ENCODE data around the gene MAP2K3.
"Not testable (repeated sequence)": the region's sequence is repeated elsewhere in the genome, so short reads cannot be mapped to it uniquely, and the experiment has no call there.

Gene MAP2K3

GRCh38 chr17:21343061-21343949 lies 58.8 kb downstream of the MAP2K3 start:
- not testable (repeated sequence) for H3K4me1 ChIP-seq (ENCODE audit: control insufficient read depth, insufficient read depth, low read length); H3K27ac ChIP-seq (ENCODE audit: low read depth, low read length); H3K4me3 ChIP-seq (ENCODE audit: low read depth, low read length); H3K9ac ChIP-seq (ENCODE audit: low read length); H3K9me3 ChIP-seq (ENCODE audit: control insufficient read depth, insufficient read depth, low read depth, low read length); H3K36me3 ChIP-seq (ENCODE audit: control insufficient read depth, insufficient read depth, low read length); H3K27me3 ChIP-seq (ENCODE audit: control insufficient read depth, insufficient read depth, low read length)

- H3K4me3 ChIP-seq (ENCODE audit: low read depth, low read length); H3K27me3 ChIP-seq (ENCODE audit: control insufficient read depth, insufficient read depth, low read length); H3K36me3 ChIP-seq (ENCODE audit: control insufficient read depth, insufficient read depth, low read length); H3K9me3 ChIP-seq (ENCODE audit: control insufficient read depth, insufficient read depth, low read depth, low read length); H3K4me1 ChIP-seq (ENCODE audit: control insufficient read depth, insufficient read depth, low read length); H3K9ac ChIP-seq (ENCODE audit: low read length); H3K27ac ChIP-seq (ENCODE audit: low read depth, low read length): not testable (repeated sequence)
Measured at GRCh38 chr17:21344801-21345200, 60.3 kb downstream of the MAP2K3 start.

GRCh38 chr17:21345236-21345635 lies 60.7 kb downstream of the MAP2K3 start:
- Histone ChIP-seq H3K36me3 (ENCODE audit: control insufficient read depth, insufficient read depth, low read length) (no peaks in the 10 kb centered on the region), H3K4me3 (ENCODE audit: low read depth, low read length) (no peak overlapping the region), H3K4me1 (ENCODE audit: control insufficient read depth, insufficient read depth, low read length) (no peaks in the 10 kb centered on the region), H3K9me3 (ENCODE audit: control insufficient read depth, insufficient read depth, low read depth, low read length) (no peaks in the 10 kb centered on the region; the same call in 1 of the 2 replicates), H3K9ac (ENCODE audit: low read length) (no peak overlapping the region), H3K27ac (ENCODE audit: low read depth, low read length) (no peak overlapping the region), H3K27me3 (ENCODE audit: control insufficient read depth, insufficient read depth, low read length) (no peaks in the 10 kb centered on the region)

GRCh38 chr17:21346107-21346506 lies 61.6 kb downstream of the MAP2K3 start:
- H3K27ac ChIP-seq (ENCODE audit: low read depth, low read length); H3K9me3 ChIP-seq (ENCODE audit: control insufficient read depth, insufficient read depth, low read depth, low read length); H3K36me3 ChIP-seq (ENCODE audit: control insufficient read depth, insufficient read depth, low read length); H3K9ac ChIP-seq (ENCODE audit: low read length); H3K27me3 ChIP-seq (ENCODE audit: control insufficient read depth, insufficient read depth, low read length); H3K4me1 ChIP-seq (ENCODE audit: control insufficient read depth, insufficient read depth, low read length); H3K4me3 ChIP-seq (ENCODE audit: low read depth, low read length): not testable (repeated sequence)

- not testable (repeated sequence) for H3K9me3 ChIP-seq (ENCODE audit: control insufficient read depth, insufficient read depth, low read depth, low read length); H3K27me3 ChIP-seq (ENCODE audit: control insufficient read depth, insufficient read depth, low read length); H3K4me1 ChIP-seq (ENCODE audit: control insufficient read depth, insufficient read depth, low read length); H3K4me3 ChIP-seq (ENCODE audit: low read depth, low read length); H3K36me3 ChIP-seq (ENCODE audit: control insufficient read depth, insufficient read depth, low read length); H3K9ac ChIP-seq (ENCODE audit: low read length); H3K27ac ChIP-seq (ENCODE audit: low read depth, low read length)
Measured at GRCh38 chr17:21346651-21347250, 62.2 kb downstream of the MAP2K3 start.

- H3K9me3 ChIP-seq (ENCODE audit: control insufficient read depth, insufficient read depth, low read depth, low read length); H3K4me3 ChIP-seq (ENCODE audit: low read depth, low read length); H3K36me3 ChIP-seq (ENCODE audit: control insufficient read depth, insufficient read depth, low read length); H3K9ac ChIP-seq (ENCODE audit: low read length); H3K27ac ChIP-seq (ENCODE audit: low read depth, low read length); H3K4me1 ChIP-seq (ENCODE audit: control insufficient read depth, insufficient read depth, low read length); H3K27me3 ChIP-seq (ENCODE audit: control insufficient read depth, insufficient read depth, low read length): not testable (repeated sequence)
Measured at GRCh38 chr17:21347660-21348059, 63.1 kb downstream of the MAP2K3 start.

GRCh38 chr17:21348081-21348925 lies 63.8 kb downstream of the MAP2K3 start:
- not testable (repeated sequence) for H3K36me3 ChIP-seq (ENCODE audit: control insufficient read depth, insufficient read depth, low read length); H3K27ac ChIP-seq (ENCODE audit: low read depth, low read length); H3K9ac ChIP-seq (ENCODE audit: low read length); H3K9me3 ChIP-seq (ENCODE audit: control insufficient read depth, insufficient read depth, low read depth, low read length); H3K27me3 ChIP-seq (ENCODE audit: control insufficient read depth, insufficient read depth, low read length); H3K4me1 ChIP-seq (ENCODE audit: control insufficient read depth, insufficient read depth, low read length); H3K4me3 ChIP-seq (ENCODE audit: low read depth, low read length)

- not testable (repeated sequence) for H3K9ac ChIP-seq (ENCODE audit: low read length); H3K27me3 ChIP-seq (ENCODE audit: control insufficient read depth, insufficient read depth, low read length); H3K4me3 ChIP-seq (ENCODE audit: low read depth, low read length); H3K4me1 ChIP-seq (ENCODE audit: control insufficient read depth, insufficient read depth, low read length); H3K9me3 ChIP-seq (ENCODE audit: control insufficient read depth, insufficient read depth, low read depth, low read length); H3K36me3 ChIP-seq (ENCODE audit: control insufficient read depth, insufficient read depth, low read length); H3K27ac ChIP-seq (ENCODE audit: low read depth, low read length)
Measured at GRCh38 chr17:21348926-21349261, 64.4 kb downstream of the MAP2K3 start.

- not testable (repeated sequence) for H3K9ac ChIP-seq (ENCODE audit: low read length); H3K4me3 ChIP-seq (ENCODE audit: low read depth, low read length); H3K9me3 ChIP-seq (ENCODE audit: control insufficient read depth, insufficient read depth, low read depth, low read length); H3K36me3 ChIP-seq (ENCODE audit: control insufficient read depth, insufficient read depth, low read length); H3K27ac ChIP-seq (ENCODE audit: low read depth, low read length); H3K4me1 ChIP-seq (ENCODE audit: control insufficient read depth, insufficient read depth, low read length)
- peaks cover 10% of the 10 kb centered on the region; the same call in 1 of the 2 replicates for H3K27me3 ChIP-seq (ENCODE audit: control insufficient read depth, insufficient read depth, low read length)
Measured at GRCh38 chr17:21349358-21350050, 65.0 kb downstream of the MAP2K3 start.

- H3K36me3 ChIP-seq (ENCODE audit: control insufficient read depth, insufficient read depth, low read length); H3K4me1 ChIP-seq (ENCODE audit: control insufficient read depth, insufficient read depth, low read length); H3K9ac ChIP-seq (ENCODE audit: low read length); H3K27ac ChIP-seq (ENCODE audit: low read depth, low read length); H3K9me3 ChIP-seq (ENCODE audit: control insufficient read depth, insufficient read depth, low read depth, low read length); H3K4me3 ChIP-seq (ENCODE audit: low read depth, low read length): not testable (repeated sequence)
- peaks cover 20% of the 10 kb centered on the region; the same call in 1 of the 2 replicates for H3K27me3 ChIP-seq (ENCODE audit: control insufficient read depth, insufficient read depth, low read length)
Measured at GRCh38 chr17:21350495-21350894, 66.0 kb downstream of the MAP2K3 start.
